Kidney (tissue), 14 donors: ENCODE measurements around the gene ELOVL3. TPM values are rescaled to one million over a fixed set of nuclear protein-coding genes. Genes with fewer than 3 reads are reported as not detected.

Source experiments
- DNase-seq, 5 donors: peaks; one replicate each; pipeline ENCODE4 v3.0.0-alpha.2; 2013 to 2020
- FAIRE-seq: peaks from 2 replicates; lab custom pipeline; 2012; peaks lifted over from hg19 to GRCh38; lab: Jason Lieb, UNC
- H3K27ac ChIP-seq, 2 donors: one replicate each; pipeline ENCODE4 v1.7.0; 2013; ENCODE audit warnings: low read depth in 2 of 2, low read length in 2 of 2, inconsistent platforms in 1 of 2
- H3K27me3 ChIP-seq: one replicate; pipeline ENCODE4 v1.7.1; 2013; ENCODE audit warnings: low read length, inconsistent platforms; ENCODE audit not compliant: control insufficient read depth, insufficient read depth
- H3K36me3 ChIP-seq, 3 donors: one replicate each; pipeline versions ENCODE4 v1.7.0 to v1.7.1; 2013; ENCODE audit warnings: low read length in 3 of 3, control low read depth in 1 of 3, inconsistent platforms in 1 of 3; ENCODE audit not compliant: insufficient read depth in 3 of 3, control insufficient read depth in 2 of 3
- H3K4me1 ChIP-seq, 3 donors: one replicate each; pipeline versions ENCODE4 v1.7.0 to v1.7.1; 2013; ENCODE audit warnings: low read length in 3 of 3, inconsistent platforms in 1 of 3, low read depth in 1 of 3; ENCODE audit not compliant: control insufficient read depth in 2 of 3, insufficient read depth in 2 of 3
- H3K4me3 ChIP-seq, 3 donors: one replicate each; pipeline versions ENCODE4 v1.7.0 to v1.8.1; 2013; ENCODE audit warnings: low read length in 3 of 3, control low read depth in 1 of 3, inconsistent platforms in 1 of 3
- H3K9ac ChIP-seq, 3 donors: one replicate each; pipeline versions ENCODE4 v1.7.0 to v1.7.1; 2013; ENCODE audit warnings: low read length in 3 of 3, control low read depth in 1 of 3, inconsistent platforms in 1 of 3
- H3K9me3 ChIP-seq, 3 donors: one replicate each; pipeline versions ENCODE4 v1.7.0 to v1.7.1; 2013; ENCODE audit warnings: low read length in 3 of 3, control low read depth in 1 of 3, inconsistent platforms in 1 of 3; ENCODE audit not compliant: control insufficient read depth in 2 of 3, insufficient read depth in 1 of 3
- CTCF ChIP-seq: IDR thresholded peaks from 3 replicates; pipeline ENCODE4 v1.5.1; 2012; ENCODE audit warnings: mild to moderate bottlenecking, moderate library complexity, borderline replicate concordance; ENCODE audit not compliant: insufficient read depth; ENCODE audit errors: extremely low read depth
- intact Hi-C: fragments of 100-400 bp; cut with DNase I; formaldehyde crosslinking; loops from one replicate; pipeline ENCODE4 v1.11.1; 2022
- polyA plus RNA-seq: library from polyadenylated mRNA; stranded (reverse); fragments of 350-450 nt; fragmentation: Illumina TruSeq; extraction: RNeasy Lipid Tissue Mini Kit (QIAGEN cat#74804); gene quantifications from one replicate; pipeline ENCODE4 v1.2.3, GENCODE V29; 2014; ENCODE audit warnings: low read depth, low replicate concordance; ENCODE audit not compliant: insufficient read depth
- total RNA-seq: library from RNA; stranded (reverse); fragmentation: NEBNext Ultra II Directional; extraction: Animal tissue kit (Norgen Biotek cat#: 25700); gene quantifications from one replicate; pipeline ENCODE4 v1.2.1, GENCODE V29; 2021
- donor health status: control.
- donor health status: control.
- donor health status: control.
- donor health status: control.
- donor health status: control.
- donor health status: DM: yes; HTN: yes; CAD: no.
- donor health status: Normal renal cell carcinoma (clear cell type).

The ELOVL3 gene
- total and polyA plus RNA-seq, 2 donors from 2014 or later, result 0.35 TPM; not detected in 1

GRCh38 chr10:102262744-102263370, 36.8 kb downstream of the ELOVL3 start:
- Histone ChIP-seq H3K27me3 (no peaks in the 10 kb centered on the region), H3K9me3 (no peaks in the 10 kb centered on the region), H3K27ac (peak overlapping the region in 1 of 2 donors; percentile 43), H3K9ac (no peak overlapping the region), H3K4me1 (peaks cover 0 to 7% (median 0%) of the 10 kb centered on the region in 3 donors), H3K4me3 (no peak overlapping the region), H3K36me3 (peaks cover 0 to 20% (median 2%) of the 10 kb centered on the region in 3 donors)
- DNase-seq (no peak), FAIRE-seq (no peak)
- TF ChIP-seq CTCF, result no peak
- intact Hi-C loops, result no loop called here

- TF ChIP-seq CTCF, result no peak
- intact Hi-C loops, result no loop called here
- DNase-seq (no peak), FAIRE-seq (no peak)
- no peaks in the 10 kb centered on the region for H3K27me3 ChIP-seq
- H3K9me3 ChIP-seq, result no peaks in the 10 kb centered on the region
- H3K9ac ChIP-seq, result no peak overlapping the region
- peaks cover 0 to 17% (median 2%) of the 10 kb centered on the region in 3 donors for H3K36me3 ChIP-seq
- peaks cover 0 to 14% (median 3%) of the 10 kb centered on the region in 3 donors for H3K4me1 ChIP-seq
- no peak overlapping the region for H3K4me3 ChIP-seq
- no peak overlapping the region for H3K27ac ChIP-seq
These were observed 38.3 kb downstream of the ELOVL3 start for GRCh38 chr10:102264371-102264770.

- no peak for FAIRE-seq
- H3K4me1 ChIP-seq, result peaks cover 0 to 14% (median 3%) of the 10 kb centered on the region in 3 donors
- intact Hi-C loops, result no loop called here
These were observed 40.6 kb downstream of the ELOVL3 start for GRCh38 chr10:102266670-102267069.

More at GRCh38 chr10:102266670-102267069, 40.6 kb downstream of the ELOVL3 start:
- H3K9me3 ChIP-seq, result no peaks in the 10 kb centered on the region
- no peak overlapping the region for H3K9ac ChIP-seq
- no peak overlapping the region for H3K27ac ChIP-seq
- H3K4me3 ChIP-seq, result no peak overlapping the region
- no peak for DNase-seq
- H3K27me3 ChIP-seq, result no peaks in the 10 kb centered on the region
- TF ChIP-seq CTCF, result no peak
- peaks cover 0 to 5% (median 2%) of the 10 kb centered on the region in 3 donors for H3K36me3 ChIP-seq
